Globus pallidus (tissue), 1 donor: ENCODE data around the gene ZFP36L1.

Experiments
- DNase-seq: peaks from one replicate; pipeline ENCODE4 v3.0.0-alpha.2; 2015; ENCODE audit warnings: low spot score

The ZFP36L1 gene

DNA sequence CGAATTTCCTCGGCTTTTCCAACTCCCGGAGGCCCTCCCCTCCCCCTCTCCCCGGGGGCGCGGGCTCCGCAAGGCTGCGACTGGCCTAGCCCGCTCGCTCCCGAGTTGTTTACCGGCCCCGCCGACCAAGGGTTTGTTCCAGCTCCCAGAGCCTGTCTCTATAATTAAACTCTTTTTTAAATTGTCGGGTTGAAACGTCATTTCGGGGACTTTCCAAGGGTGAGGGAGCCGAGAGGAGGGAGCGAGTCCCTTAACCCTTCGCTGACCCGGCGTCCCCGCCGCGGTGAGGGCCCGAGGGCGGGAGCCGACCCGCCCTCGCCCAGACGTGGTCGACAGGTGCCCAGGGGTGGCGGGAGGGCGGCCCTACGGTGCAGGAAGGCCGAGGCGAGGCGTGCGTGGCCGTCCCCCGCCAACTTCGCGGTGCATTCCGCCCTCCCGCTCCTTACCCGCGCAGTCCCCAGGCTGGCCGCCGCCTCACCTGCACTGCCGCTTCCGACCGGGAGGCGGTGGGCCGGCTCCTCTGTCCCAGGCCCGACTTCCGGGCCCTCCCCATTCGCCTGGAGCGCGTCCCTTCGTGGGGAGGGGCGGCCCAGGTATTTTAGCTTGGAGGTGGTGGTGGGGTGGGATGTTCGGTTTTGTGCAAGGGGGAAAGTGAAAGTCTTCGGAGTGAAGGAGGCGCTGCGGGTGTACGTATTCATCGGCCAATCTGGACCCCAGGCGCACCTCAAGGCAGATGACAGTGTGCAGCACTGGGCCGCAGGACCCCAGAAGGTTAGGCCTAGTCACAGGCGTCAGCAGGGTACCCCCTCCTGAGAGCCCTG is 2.9 kb upstream of the ZFP36L1 start:
- peak; percentile 68 for DNase-seq

GRCh38 chr14:68794851-68795596 is 2.2 kb upstream of the ZFP36L1 start:
- peak; percentile 43 for DNase-seq

GRCh38 chr14:68794130-68794850 is 1.4 kb upstream of the ZFP36L1 start:
- DNase-seq: peak; percentile 44

DNA sequence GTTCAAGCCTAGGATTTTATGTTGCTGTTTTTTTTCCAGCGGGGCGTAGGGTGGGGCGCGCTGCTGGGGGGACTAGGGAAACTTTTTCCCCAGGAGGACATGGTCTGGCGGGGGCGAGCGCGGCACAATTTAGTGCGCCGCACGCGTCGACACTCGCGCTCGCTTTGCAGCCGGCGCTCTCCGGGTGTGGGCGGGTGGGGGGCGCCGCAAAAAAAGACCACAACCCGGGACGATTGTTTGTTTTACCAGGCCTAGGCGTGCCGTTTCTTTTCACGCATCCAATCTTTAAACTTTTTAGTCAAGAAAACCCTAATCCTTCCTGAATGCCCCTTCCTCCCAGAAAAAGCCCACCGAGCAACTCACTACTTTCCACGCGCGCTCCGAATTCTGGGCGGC is 865 bp upstream of the ZFP36L1 start:
- DNase-seq: no peak

DNA sequence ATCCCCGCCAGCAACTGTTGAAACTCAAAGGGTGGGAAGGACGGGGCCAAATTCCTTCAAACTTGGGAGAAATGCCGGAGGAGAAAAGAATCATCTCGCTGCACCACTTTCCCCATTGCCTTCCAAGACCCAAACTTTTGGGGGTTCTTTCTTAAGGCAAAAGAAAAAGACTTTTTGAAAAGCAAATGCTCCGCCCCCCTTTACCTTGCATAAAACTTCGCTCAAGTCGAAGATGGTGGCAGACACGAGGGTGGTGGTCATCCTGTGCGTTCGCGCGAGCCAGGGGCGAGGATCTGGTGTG is 239 bp downstream of the ZFP36L1 start:
- DNase-seq: no peak

DNA sequence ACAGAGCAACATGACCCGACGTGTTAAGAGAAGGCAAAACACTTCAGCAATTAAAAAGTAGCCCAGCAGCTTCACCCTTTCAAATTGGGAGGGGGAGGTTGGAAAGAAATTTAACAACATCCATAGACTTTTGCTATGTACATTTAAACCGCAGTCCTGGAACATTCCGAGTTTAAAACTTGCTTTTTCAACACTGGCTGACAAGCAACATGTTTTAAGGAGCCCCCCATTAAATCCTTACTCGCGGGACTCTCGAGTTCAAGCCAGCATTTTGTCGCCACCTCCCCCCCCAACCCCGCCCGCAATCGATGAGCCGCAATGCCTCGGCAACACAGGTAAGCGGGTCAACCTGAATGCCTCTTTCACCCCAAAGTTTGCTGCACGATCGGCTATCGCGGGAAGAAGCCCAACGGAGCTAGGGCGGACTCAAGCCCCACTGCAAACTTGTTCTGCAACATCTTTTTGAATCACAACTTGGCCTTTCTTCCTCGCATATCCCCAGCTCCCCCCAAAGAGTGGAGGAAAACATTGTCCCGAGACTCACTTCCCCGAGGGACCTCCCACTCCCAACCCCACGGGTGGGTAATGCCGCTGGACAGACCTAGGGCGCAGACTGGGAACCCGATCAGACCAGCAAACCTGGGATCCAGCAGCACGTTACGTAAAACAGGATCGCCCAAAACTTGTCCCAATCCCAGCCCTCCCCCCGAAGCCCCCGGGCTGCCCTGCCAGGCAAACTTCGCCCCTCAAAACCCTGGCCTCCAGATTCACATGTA is 777 bp downstream of the ZFP36L1 start:
- no peak for DNase-seq

GRCh38 chr14:68791078-68791901 is 1.6 kb downstream of the ZFP36L1 start:
- DNase-seq: no peak

DNA sequence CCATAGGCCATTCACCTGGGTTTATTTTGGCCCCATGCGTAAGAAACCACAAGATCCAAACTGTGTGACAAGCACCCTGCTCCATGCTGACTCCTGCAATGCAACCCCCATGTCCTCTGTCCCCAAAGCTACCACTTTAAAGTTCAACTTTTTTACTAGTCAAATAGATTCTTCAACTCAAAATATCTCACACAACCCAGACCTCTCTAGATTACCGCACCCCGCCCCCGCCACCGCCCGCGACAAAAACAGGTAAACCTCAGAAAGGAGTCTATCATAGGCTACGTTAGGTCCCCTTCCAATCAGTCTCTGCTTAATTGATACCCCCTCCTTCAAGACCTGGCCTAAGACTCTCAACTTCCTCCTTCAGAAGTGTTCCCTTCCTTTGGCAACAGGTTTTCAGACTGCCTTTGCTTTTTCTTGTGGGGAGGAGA is 2.2 kb downstream of the ZFP36L1 start:
- no peak for DNase-seq

DNA sequence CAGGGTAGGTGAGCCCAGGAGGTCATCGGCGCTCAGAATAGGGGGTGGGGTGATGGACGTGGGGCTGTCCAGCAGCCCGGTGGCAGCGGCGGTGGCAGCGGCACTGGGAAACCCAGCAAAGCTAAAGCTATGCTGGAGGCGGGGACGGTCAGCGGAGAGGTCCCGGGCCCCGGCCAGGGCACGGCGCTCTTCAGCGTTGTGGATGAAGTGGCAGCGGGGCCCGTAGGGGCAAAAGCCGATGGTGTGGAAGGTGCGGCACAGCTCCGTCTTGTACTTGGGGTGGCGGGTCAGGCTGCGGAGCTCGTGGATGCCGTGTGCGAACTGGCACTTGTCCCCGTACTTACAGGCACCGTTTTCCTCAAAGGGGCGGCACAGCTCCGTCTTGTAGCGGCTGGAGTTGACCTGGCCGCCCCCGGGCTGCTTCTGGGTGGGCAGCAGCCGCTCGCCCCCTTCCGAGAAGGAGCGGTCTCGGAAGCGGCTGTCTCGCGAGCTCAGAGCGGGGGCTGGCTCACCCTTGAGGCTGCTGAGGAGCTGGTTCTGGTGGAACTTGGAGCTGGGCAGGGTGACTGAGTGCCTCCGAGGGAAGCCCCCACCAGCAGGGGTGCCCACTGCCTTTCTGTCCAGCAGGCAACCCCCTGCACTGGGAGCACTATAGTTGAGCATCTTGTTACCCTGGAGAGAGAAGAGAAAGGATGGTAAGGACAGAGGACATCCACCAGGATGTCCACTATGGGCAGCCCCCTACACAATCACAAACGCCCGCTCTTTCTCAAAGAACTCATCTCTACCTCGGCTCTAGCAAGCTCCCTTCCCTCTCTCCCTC is 2.8 kb downstream of the ZFP36L1 start:
- DNase-seq: peak; percentile 62

DNA sequence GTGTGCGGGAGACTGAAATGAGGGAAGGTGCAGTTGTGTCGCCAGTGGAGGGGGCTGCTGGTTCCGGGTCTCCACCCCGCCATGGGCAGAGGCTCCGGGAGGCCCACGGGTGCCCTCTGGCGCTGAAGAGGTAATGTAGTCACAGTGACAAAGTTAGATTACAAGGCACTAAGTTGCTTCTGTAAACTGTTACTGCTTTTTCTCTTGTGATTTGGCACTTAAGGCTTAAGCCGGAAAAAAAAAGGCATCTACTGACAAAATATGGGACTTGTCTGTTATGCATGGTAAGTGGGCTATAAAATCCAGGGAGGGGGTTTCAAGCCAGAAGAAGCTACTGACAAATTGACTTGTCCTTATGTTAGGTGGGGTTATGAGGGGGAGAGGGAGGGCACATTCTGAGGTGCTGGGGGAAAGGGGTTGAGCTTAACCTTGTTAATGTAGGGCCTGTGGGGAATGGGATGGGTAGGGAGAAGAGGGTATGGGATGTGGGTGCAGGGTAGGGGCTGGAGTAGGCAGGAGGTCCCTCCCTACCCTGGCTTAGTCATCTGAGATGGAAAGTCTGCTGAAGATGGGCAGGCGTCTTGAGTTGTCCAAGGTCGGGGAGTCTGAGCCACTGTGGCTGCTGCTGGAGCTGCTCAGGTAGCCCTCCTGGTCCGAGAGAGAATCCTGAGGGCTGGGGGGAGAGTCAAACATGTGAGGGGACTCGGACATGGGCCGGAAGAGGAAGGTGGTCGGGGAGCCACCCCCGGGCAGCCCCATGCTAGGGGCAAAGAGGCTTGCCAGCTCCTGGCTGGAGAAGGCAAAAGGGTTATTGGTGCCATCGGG is 3.7 kb downstream of the ZFP36L1 start:
- DNase-seq: peak; percentile 80

GRCh38 chr14:68788275-68788995 is 4.4 kb downstream of the ZFP36L1 start:
- DNase-seq: peak; percentile 70

- peak; percentile 48 for DNase-seq
Observed at GRCh38 chr14:68787092-68787992, 5.5 kb downstream of the ZFP36L1 start.

DNA sequence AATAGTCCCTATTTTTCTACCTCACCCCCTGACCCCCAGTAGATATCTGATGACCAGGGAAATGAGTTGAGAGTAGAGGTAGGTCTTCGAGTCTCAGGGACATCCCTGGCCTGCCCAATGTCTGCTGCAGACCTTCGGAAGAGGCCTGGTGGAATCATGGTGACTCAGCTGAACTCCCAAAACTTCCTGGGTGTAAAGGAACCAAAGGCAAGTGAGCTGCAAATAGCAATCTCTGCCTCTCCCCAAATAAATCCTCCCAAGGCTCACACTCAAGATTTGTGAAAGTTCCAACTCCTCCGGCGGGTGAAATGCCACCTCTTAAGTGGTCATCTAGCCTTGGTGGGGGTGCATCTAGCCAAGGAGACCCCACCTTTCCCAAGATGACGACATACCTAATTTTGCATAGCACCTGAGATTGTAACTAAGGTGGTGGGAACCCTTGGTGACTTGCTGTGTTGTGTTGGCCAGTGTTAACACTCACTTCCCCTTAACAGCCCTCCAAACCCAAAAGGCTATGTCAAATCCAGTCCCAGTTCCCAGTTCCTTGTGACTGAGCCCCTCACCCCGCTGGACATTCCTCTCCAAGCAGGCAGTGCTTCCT is 6.3 kb downstream of the ZFP36L1 start:
- DNase-seq: peak; percentile 35

DNA sequence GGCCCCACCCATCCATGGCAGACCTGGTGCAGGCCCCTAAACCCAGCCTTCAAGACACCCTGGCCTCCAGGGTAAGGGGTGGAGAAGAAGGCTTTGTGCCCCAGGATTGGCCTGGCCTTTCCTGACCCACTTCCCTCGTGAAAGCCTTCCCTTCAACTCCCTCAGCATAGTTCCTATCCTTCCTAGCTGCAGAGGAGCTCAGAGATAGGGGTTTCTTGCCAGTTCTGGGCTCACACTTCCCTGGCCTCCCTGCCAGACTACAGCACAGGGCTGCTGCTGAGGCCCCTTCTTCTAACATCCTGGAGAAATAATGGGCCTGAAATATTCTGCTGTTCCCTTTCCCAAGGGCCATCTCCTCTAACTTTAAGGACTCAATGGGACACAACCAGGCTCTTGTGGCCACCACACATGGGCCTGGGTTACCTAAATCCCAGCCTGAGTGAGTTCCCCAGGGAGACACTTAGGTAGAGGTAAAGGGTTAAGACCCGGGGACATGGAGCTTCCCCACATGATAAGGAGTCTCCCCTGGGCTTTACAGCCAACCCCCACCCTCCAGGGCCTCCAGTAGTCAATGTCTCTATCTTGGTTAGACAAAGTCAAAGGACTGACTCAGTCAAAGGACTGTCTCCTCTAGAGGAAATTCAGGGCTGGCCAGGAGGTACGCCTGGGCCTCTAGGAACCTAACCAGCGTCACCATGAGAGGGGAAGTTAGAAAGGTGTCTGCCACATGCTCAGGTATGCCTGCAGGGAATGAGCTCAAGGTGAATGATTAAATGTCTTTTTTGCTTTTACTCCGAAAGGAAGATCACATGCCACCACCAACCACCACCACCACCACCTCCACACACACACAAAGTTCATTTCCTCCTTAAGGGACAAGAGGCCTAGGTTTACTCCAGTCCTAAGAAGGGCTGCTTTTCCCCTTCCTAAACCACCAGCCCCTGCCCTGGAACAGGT is 7.1 kb downstream of the ZFP36L1 start:
- DNase-seq: peak; percentile 29

DNA sequence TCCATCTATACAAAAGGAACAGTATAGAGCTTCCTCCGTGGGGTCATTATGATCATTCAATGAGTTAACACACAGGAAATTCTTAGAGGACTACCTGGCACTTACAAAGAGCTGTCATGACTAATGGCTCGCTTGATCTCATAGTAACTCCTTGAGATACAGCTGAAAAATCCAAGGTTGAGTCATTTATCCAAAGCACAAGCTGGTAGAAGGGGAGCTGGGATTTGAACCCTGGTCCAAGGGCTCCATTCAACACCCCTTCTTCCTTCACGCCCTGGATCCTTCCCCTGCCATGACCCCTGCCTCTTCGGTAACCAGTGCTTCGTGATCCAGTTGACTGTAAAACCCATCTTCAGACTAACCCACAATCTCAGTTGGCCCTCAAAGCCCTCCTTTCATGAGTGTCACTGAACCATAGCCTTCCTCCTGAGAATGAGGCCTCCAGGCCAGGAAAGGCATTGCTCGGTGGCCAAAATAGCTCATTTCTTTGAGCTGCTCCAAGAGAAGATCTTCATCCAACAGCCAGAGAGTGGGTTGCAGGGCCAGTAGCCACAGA is 7.8 kb downstream of the ZFP36L1 start:
- no peak for DNase-seq
